GM19238 (cell line): ENCODE data around the gene XRCC6.
A peak's percentile ranks its signal among the peaks of the same experiment; 100 is the strongest.
"Not testable (repeated sequence)": the region's sequence is repeated elsewhere in the genome, so short reads cannot be mapped to it uniquely, and the experiment has no call there.

Source experiments
- DNase-seq: peaks from one replicate; pipeline ENCODE4 v3.0.0; 2011; ENCODE audit warnings: low spot score; ENCODE audit not compliant: insufficient read length

The XRCC6 gene

GRCh38 chr22:41684194-41684593, 63.1 kb downstream of the XRCC6 start:
- no peak for DNase-seq

DNA sequence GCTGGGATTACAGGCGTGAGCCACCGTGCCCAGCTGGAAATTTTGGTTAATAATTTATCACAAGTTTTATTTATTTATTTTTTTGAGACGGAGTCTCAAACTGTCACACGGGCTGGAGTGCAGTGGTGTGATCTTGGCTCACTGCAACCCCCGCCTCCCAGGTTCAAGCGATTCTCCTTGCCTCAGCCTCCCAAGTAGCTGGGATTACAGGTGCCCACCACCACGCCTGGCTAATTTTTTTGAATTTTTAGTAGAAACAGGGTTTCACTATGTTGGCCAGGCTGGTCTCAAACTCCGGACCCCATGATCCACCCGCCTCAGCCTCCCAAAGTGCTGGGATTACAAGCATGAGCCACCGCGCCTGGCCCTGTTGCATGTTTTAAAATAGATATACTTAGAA, 65.8 kb downstream of the XRCC6 start:
- DNase-seq: not testable (repeated sequence)

DNA sequence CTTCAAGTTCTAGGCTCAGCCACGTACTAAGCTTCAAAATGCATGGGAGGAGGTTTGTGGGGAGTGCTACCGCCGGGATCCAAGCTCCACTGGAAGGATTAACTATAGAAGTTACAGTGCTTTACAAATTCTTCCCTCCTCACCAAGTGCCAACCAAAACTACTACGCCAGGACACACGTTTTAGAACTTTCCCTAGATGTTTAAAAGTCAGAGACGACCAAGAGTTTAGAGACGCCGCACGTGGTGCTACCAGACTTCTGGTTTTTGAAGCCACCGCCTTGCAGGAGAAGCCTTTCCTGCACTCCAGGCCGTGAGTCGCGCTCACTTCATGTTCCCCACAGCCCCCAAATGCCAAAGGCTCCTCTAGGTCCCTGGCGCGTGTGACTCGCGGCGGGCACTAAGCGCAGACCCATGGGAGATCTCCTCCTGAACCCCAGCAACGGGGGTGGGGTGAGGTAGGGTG, 66.8 kb downstream of the XRCC6 start:
- DNase-seq: peak; percentile 25

DNA sequence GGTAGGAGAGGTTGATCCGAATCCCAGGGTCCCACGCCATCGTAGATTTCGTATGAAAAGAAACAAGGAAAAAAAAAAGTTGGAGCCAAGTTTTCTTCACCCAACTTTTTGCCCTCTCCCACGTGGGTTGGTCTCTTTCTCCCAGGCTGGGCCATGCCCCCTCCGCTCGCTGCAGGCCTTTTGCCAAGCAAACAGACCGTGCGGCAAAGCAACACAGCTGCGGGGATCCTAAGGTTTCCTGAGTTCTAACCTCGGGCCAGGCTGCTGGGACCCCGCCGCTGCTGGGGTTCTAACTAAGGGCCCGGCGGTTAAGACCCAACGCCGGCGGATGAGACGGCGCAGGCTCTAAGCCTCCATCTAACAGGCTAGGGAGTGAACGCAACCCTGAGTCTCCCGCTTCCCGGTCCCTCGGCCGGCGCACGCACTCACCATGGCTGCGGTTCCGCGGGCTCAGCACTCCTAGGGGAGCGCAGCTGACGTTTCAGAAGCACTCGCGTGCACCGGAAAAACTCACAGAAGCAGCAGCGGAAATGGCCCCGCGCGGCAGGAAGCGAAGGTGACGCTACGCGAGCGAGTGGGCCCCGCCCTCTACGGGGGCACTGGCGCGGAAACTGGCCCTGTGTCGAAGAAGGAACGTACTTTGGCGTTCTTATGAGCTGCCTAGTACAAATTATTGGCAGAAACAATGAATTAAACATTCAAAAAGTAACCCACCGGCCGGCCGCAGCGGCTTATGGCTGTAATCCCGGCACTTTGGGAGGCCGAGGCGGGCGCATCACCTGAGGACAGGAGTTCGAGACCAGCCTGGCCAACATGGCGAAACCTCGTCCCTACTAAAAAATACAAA, 67.5 kb downstream of the XRCC6 start, which contains the start of gene SNU13:
TSS of gene SNU13 (minus strand) at position 503 of the 847 bp plus-strand sequence. CDS start at position 432, 71 bp downstream.
- peak; percentile 91 for DNase-seq

DNA sequence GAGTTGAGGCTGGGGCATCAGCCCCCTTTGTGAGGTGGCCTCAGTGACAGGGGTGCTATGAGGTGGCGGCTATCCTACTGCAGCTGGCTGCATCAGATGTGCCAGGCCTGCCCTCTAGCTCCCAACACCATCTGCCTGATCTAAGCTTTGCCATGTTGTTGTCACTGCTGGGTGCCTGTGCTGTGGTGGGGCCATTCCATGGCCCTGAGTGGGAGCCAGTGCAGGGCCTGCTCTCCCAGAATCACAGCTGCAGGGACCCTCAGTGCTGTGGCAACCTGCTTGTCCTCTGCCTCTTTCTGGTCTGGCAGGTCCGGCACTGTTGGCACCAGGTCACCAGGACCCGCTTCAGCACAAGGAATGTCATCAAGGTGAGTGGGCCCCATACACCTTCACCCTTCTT, 69.4 kb downstream of the XRCC6 start:
- DNase-seq: no peak

GRCh38 chr22:41695211-41695610, 74.1 kb downstream of the XRCC6 start:
- DNase-seq: no peak

- no peak for DNase-seq
These were observed 75.6 kb downstream of the XRCC6 start for GRCh38 chr22:41696703-41697102.

GRCh38 chr22:41697126-41697775, 76.2 kb downstream of the XRCC6 start:
- peak; percentile 81 for DNase-seq

GRCh38 chr22:41699264-41700107, 78.4 kb downstream of the XRCC6 start, which contains the start of gene MEI1:
TSS of gene MEI1 (plus strand) at chr22:41699503. CDS start at chr22:41699539, 36 bp downstream.
- peak; percentile 90 for DNase-seq

DNA sequence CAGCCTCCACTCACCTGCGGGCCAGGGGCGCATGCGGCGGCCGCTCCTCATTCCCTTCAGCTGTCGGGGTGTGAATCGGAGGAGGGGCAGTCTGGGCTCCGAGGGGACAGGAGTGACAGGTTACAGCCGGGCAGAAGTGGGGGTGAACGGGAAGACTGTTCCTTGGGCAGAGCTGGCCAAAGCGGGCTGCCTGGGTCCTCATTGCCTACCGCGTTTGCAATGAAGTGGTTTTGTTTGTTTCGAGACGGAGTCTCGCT, 78.9 kb downstream of the XRCC6 start:
- DNase-seq: no peak

DNA sequence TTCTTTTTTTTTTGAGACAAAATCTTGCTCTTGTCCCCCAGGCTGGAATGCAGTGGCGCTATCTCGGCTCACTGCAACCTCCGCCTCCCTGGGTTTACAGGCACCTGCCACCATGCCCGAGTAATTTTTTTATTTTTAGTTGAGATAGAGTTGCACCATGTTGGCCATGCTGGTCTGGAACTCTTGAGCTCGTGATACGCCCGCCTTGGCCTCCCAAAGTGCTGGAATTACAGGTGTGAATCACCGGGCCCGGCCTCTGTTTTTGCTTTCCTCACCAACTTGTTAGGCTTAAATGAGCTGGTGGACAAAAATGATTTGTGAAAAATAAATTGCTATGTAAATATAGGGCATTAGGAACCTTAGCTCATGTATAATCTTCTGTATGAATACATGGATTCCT, 81.7 kb downstream of the XRCC6 start:
- DNase-seq: no peak

GRCh38 chr22:41709341-41709740, 88.2 kb downstream of the XRCC6 start:
- no peak for DNase-seq

- DNase-seq: no peak
These were observed 91.9 kb downstream of the XRCC6 start for GRCh38 chr22:41713004-41713403.
